GM23248 (cell line): Measurements from ENCODE around the gene SGSM1.

Experiments
- EZH2 ChIP-seq: fragments of 200-600 bp; sonication (generic); IDR thresholded peaks from 2 replicates; pipeline ENCODE4 v1.6.1; 2018; ENCODE audit warnings: antibody characterized with exemption, mild to moderate bottlenecking; ENCODE audit not compliant: insufficient read depth, poor library complexity, severe bottlenecking
- EZH2phosphoT487 ChIP-seq: fragments of 200-600 bp; sonication (generic); IDR thresholded peaks from 2 replicates; pipeline ENCODE4 v1.6.1; 2018; ENCODE audit warnings: antibody characterized with exemption, moderate library complexity, mild to moderate bottlenecking, low read depth; ENCODE audit not compliant: insufficient read depth

DNA sequence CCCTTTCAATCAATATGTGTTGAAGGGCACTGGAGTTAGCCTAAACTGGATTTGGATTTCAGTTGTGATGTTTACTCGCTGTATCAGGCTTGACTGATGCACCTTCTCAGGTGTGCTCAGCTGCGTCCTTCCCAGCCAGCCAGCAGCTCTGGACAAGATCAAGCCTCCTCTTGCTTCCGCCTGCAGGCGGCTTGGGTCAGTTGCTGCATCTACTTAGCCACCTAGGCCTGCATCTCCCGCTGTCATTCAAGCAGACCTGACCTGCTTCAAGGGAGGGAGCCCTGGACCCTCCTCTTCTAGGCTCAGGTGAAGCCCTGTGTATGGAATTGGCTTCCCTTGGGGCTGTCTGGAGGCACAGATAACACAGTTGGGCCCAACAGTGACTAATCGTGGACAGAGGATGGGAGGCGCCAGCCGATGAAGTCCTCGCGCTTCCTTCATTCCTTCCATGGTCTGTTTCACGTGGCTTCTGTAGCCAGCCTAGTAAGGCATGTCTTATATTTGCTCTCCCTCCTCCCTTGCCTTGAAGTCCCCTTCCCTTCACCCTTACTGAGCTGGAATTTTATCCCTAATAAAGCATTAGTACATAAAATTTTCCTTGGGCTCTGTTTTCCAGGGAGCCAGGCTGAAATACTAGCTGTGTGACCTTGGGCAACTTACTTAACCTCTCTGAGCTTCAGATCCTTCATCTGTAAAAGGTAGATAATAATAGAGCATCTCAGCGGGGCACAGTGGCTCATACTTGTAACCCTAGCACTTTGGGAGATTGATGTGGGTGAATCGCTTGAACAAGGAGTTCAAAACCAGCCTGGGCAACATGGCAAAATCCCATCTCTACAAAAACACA lies 142.6 kb downstream of the SGSM1 start:
- TF ChIP-seq EZH2phosphoT487 (no peak), EZH2 (no peak)
